HEK293T (cell line): ENCODE measurements around the gene CCIN.
"Not testable (repeated sequence)": the region's sequence is repeated elsewhere in the genome, so short reads cannot be mapped to it uniquely, and the experiment has no call there.

Experiments
- ARNT ChIP-seq: fragments of 450-650 bp; IDR thresholded peaks from 2 replicates; pipeline ENCODE4 v1.6.1; 2017; ENCODE audit warnings: mild to moderate bottlenecking
- BHLHE40 ChIP-seq: fragments of 450-650 bp; IDR thresholded peaks from 2 replicates; pipeline ENCODE4 v1.6.1; 2016; ENCODE audit warnings: mild to moderate bottlenecking, moderate library complexity, borderline replicate concordance
- FOXA1 ChIP-seq: fragments of 450-650 bp; IDR thresholded peaks from 2 replicates; pipeline ENCODE4 v1.6.1; 2016; ENCODE audit warnings: mild to moderate bottlenecking
- FOXK2 ChIP-seq: fragments of 450-650 bp; IDR thresholded peaks from 2 replicates; pipeline ENCODE4 v1.6.1; 2016; ENCODE audit warnings: mild to moderate bottlenecking
- FOXM1 ChIP-seq: fragments of 450-650 bp; IDR thresholded peaks from 2 replicates; pipeline ENCODE4 v1.6.1; 2017; ENCODE audit warnings: mild to moderate bottlenecking, borderline replicate concordance
- L3MBTL2 ChIP-seq: fragments of 450-650 bp; conservative IDR thresholded peaks from 2 replicates; pipeline ENCODE4 v1.6.1; 2016; ENCODE audit warnings: mild to moderate bottlenecking

DNA sequence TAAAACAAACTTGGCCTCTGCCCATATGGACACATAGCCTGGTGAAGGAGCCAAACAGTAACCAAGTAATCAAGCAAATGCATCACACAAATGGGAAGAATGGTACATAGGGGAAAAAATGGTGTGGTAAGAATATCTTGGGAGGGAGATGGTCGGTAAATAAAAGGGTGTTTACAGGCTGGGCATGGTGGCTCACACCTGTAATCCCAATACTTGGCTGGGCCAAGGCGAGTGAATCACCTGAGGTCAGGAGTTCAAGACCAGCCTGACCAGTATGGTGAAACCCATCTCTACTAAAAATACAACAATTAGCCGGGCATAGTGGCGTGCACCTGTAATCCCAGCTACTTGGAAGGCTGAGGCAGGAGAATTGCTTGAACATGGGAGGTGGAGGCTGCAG, 9.7 kb upstream of the CCIN start:
- not testable (repeated sequence) for TF ChIP-seq ARNT, FOXA1, FOXK2, L3MBTL2, BHLHE40, FOXM1
